HG02642 (cell line): ENCODE measurements around the gene RNF130.
"Not testable (repeated sequence)": the region's sequence is repeated elsewhere in the genome, so short reads cannot be mapped to it uniquely, and the experiment has no call there.

Experiments
- ATAC-seq: cut with Tn5 transposase; IDR thresholded peaks from one replicate; pipeline ENCODE4 v1.9.1; 2021; ENCODE audit warnings: mild to moderate bottlenecking; ENCODE audit not compliant: unreplicated experiment, poor library complexity

Gene RNF130

GRCh38 chr5:180027459-180028089 is 44.0 kb downstream of the RNF130 start:
- no peak for ATAC-seq

DNA sequence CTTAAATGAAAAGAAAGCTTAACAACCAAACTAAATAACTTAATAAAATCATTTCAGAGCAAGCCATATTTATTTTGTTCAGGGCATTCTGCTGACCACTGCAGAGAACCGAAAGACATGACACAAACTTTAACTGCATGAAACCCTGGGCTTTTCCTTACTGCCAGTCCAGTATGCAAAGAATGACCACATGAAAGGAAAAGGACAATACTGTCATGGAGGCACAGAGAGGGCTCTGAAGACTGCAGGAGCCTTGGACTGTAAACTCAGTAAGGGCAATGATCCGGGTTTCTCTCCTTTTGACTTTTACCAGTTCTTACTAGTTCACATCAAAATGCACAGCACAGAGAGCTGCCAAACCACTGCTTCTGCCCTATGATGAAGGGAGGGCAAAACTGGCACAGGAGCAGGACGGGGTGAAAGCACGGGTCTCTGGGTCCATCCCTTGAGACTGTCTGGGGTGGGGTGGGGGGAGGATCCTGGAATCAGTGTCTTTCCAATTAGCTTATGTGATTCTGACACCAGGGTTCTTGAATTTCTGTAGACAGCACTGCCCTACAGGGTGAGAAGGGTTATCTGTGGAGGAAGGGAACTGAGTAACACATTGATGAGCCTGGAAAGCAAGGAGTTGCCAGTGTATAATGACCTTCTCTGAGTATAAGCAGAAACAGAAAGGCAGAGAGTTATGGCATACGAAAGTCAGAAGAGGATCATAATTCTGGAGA is 44.7 kb downstream of the RNF130 start:
- ATAC-seq: no peak

- no peak for ATAC-seq
These were observed 45.2 kb downstream of the RNF130 start for GRCh38 chr5:180026320-180026719.

GRCh38 chr5:180021900-180022299 is 49.7 kb downstream of the RNF130 start:
- no peak for ATAC-seq

- ATAC-seq: no peak
These were observed 51.4 kb downstream of the RNF130 start for GRCh38 chr5:180020176-180020575.

- ATAC-seq: no peak
These were observed 53.1 kb downstream of the RNF130 start for GRCh38 chr5:180018347-180019060.

- not testable (repeated sequence) for ATAC-seq
These were observed 56.0 kb downstream of the RNF130 start for GRCh38 chr5:180015523-180015922.

GRCh38 chr5:180013678-180014077 is 57.9 kb downstream of the RNF130 start:
- no peak for ATAC-seq

- ATAC-seq: no peak
These were observed 59.2 kb downstream of the RNF130 start for GRCh38 chr5:180012316-180012715.

DNA sequence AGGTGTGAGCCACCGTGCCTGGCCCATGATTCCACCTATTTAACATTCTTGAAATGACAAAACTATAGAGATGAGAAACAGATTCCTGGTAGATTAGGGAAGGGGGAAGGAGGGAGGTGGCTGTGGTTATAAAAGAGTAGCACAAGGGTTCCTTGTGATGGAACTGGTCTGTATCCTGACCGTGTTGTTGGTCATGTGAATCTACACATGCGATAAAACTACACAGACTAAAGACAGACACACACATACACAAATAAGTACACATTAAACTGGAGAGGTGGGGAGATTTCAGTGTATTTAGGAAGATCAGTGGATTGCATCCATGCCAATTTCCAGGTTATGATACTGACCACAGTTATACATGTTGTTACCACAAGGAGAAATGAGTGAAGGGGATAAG is 60.9 kb downstream of the RNF130 start:
- no peak for ATAC-seq

DNA sequence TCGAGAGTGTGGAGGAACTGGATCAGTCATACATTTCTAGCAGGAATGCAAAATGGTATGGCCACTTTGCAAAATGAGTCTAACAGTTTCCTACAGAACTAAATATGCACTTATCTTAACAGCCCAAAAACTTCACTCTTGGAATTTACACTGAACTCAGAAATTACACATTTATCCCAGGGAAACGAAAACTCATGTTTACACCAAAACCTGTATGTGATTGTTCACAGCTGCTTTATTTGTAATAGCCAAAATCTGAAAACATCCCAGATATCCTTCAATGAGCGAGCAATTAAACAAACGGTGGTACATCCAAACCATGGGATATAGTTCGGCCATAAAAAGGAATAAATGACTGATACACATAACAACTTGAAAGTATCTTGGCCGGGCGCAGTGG is 62.0 kb downstream of the RNF130 start:
- ATAC-seq: no peak

- no peak for ATAC-seq
These were observed 63.1 kb downstream of the RNF130 start for GRCh38 chr5:180008433-180008832.

DNA sequence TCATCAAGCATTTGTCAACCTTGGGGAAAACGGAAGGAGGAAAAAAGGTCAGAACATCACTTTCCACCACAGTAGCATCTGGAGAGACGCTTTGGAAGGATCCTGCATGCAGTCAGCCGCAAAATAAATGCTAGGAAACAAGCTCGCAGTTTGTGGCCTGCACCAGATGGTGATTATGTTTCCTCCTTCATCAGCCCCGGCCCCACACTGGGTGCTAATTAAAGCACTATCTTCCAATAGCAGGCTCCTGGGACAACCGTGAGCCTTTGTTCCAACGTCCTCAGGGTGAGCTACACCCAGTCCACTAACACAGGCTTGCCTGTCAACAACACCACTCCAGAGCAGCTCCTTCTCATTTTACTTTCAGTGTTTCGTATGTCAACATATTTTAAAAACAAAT is 64.0 kb downstream of the RNF130 start:
- ATAC-seq: no peak

- ATAC-seq: no peak
These were observed 65.4 kb downstream of the RNF130 start for GRCh38 chr5:180006141-180006540.

- ATAC-seq: no peak
These were observed 68.4 kb downstream of the RNF130 start for GRCh38 chr5:180003127-180003526.

DNA sequence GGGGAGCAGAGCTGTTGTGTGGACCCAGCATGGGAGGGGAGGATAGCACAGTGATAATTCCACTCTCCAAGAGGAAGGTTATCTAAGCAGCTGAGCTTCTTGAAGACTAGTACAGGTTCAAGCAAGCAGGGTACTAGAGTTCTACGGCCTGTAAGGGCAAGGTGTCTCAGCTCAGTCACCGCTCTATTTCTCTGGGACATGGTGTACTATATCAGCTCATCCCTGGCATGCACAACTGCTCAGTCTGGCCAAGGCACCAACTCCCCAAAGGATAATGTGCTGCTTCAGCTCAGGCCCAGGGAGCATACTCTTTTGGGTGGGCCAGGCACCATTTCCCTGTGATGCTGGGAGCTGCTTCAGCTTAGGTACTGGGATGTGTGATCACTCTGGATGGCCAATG is 69.8 kb downstream of the RNF130 start:
- ATAC-seq: no peak

DNA sequence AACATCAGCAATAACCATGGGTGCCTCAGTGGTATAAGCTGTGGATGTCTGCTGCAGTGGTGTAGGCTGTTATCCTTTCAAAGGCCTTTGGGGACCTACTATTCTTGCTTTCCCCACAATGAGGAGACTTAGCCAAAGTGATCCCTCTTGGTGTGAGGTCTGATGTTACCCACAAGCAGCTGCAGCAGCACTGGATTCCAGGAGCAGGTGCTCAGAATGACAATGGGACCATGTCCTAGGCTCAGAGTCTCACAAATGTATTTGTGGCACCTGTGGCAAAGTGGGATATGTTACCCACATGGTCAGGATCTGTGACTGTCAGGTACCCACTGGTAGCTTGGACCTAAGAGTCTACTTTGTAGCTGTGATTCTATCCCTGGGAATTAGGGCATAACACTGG is 70.4 kb downstream of the RNF130 start:
- no peak for ATAC-seq

- ATAC-seq: no peak
These were observed 73.1 kb downstream of the RNF130 start for GRCh38 chr5:179998485-179998884.

DNA sequence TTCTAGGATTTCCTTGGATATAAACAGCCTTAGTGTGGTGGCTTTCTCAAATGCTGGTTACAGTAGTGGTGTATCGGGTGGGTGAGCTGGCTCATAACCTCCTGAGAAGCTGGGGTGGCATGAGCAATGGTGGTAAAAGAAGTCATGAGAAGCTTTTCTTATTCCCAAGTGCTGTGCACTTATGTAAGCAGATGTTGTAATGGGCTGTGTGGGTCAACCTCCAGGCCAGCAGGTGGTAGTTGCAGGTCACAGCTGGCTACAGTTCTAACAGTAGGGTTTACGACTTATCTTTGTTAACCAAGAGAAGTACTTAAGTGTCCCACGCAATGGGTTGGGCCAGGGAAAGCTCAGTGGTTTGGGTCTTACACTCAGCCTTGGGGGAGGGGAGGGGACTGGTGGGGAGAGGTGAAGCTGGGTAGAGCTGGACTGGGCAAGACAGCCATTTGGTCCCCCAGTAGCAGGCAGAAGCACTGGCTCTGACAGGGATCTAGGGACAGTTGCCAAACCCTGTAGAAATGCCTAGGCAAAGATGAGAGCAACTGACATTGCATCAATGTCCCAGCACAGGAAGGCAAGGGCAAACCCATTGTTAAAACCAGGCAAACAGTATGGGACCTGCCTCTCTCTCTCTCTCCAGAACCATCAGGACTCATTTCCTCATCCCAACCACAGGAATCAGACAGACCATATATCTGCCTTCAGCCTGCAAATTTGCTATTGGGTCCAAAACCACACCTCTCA is 76.8 kb downstream of the RNF130 start:
- no peak for ATAC-seq

DNA sequence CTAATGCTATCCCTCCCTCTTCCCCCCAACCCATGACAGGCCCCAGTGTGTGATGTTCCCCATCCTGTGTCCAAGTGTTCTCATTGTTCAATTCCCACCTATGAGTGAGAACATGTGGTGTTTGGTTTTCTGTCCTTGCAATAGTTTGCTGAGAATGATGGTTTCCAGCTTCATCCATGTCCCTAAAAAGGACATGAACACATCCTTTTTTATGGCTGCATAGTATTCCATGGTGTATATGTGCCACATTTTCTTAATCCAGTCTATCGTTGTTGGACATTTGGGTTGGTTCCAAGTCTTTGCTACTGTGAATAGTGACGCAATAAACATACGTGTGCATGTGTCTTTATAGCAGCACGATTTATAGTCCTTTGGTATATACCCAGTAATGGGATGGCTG is 78.7 kb downstream of the RNF130 start:
- not testable (repeated sequence) for ATAC-seq

DNA sequence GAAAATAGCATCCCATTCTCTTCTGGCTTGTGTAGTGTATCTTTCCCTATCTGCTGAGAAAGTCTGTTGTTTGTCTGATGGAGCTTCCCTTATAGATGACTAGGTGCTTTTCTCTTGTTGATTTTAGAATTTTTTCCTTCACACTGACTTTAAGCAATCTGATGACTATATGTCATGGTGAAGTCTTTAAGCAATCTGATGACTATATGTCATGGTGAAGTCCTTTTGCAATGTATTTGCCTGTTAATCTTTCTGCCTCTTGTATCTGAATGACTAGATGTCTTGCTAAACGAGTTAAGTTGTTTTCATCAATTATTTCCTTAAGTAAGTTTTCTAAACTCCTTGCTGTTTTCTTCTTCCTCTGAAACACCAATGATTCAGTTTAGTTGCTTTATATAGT is 80.5 kb downstream of the RNF130 start:
- no peak for ATAC-seq
